Left renal pelvis (tissue), 4 donors: ENCODE measurements around the gene TMEM131. TPM values are rescaled to one million over a fixed set of nuclear protein-coding genes. Genes with fewer than 3 reads are reported as not detected.
"Not testable (repeated sequence)": the region's sequence is repeated elsewhere in the genome, so short reads cannot be mapped to it uniquely, and the experiment has no call there.

ENCODE experiments used
- DNase-seq, 4 donors: peaks; one replicate each; pipeline ENCODE4 v3.0.0-alpha.2; 2013; ENCODE audit warnings: low read depth in 4 of 4, low spot score in 3 of 4
- polyA plus RNA-seq, 4 donors: library from polyadenylated mRNA; unstranded; fragments of 120-200 nt; gene quantifications; one replicate each; pipeline ENCODE4 v1.2.1, GENCODE V29; 2013; ENCODE audit not compliant: insufficient read length in 4 of 4

Gene TMEM131
- polyA plus RNA-seq, 4 donors, result 46.5 to 52.6 (median 50.4) TPM

GRCh38 chr2:97871096-97871780 lies 124.5 kb downstream of the TMEM131 start:
- no peak for DNase-seq

GRCh38 chr2:97870396-97870843 lies 125.3 kb downstream of the TMEM131 start:
- DNase-seq, result no peak

DNA sequence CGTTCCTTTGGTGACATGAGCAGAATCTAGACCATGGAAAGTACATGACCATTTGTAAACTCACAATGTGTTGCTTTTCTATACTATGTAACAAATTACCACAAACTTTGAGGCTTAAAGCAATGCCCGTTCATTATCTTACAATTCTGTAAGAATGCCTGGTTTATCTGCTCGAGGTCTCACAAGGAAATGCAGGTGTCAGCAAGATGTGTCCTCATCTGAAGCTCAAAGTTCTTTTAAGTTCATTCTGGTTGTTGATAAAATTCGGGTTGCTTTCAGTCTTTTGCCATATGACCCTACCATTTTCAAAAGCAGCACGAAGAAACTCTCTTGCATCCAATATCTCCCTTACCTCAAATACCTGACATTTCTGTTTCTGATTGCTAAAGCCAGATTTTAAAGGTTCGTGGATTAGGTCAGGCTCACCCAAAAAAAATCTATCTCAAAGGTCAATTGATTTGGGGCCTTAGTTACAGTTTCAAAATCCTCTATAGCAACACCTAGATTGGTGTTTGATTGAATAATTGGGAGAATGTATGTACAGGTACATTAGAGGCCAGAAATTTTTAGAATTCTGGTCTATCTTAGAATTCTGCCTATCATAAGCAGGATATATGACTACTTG lies 125.9 kb downstream of the TMEM131 start:
- no peak for DNase-seq

DNA sequence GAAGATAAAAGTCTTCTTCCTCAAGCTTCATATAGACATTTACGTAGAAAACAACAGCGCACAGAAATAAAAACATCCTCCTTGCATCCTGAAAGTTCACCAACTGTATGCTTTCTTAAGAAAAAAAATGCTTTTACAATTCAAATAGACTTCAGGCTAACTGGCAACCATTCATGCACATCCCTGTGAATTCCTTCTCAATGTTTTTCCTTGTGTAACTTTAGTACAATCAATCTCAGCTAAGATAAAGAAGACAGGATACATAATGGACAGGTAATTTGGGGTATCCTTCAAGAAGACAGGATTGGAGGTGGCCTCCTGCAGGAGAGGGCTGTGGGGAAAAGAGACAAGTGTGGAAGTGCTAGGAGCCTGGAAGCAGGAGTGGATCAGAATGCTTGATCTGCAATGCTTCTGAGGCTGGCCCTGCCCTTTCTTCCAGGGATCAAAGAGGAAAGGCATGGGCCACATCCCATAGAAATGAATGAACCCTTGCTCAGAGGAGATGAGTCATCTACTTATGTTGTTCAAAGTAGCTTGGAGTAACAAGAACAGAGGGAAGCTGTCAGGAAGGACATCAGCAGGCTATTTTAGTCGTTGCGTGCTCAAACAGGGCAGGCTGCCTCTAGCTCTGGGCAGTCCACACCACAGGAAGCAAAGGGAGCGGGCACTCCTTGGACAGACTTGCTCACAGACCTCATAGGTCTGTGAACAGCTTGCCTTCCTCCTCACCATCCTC lies 126.6 kb downstream of the TMEM131 start:
- no peak for DNase-seq

DNA sequence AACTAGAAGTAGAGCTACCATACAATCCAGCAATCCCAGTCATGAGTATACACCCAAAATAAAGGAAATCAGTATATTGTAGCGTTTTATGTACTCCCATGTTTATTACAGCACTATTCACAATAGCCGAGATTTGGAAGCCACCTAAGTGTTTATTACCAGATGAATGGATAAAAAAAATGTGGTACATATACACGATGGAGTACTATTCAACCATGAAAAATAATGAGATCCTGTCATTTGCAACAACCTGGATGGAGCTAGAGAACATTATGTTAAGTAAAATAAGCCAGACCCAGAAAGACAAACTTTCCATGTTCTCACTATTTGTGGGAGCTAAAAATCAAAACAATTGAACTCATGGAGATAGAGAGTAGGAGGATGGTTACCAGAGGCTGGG lies 131.9 kb downstream of the TMEM131 start:
- DNase-seq, result no peak

DNA sequence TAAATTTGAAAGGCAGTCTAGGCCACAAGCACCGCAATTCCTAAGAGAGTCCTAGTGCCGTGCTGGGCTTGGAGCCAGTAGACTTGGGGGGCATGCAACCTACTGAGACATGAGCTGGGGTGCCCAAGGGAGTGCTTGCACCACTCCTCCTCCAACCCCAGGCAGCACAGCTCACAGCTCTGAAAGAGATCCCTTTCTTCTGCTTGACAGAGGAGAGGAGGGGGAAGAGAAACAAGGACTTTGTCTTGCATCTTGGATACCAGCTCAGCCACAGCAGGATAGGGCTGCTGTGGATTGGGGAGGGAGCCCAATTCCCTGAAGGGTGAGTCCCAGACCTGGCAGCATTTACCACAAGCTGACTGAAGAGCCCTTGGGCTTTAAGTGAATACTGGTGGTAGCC lies 134.6 kb downstream of the TMEM131 start:
- no peak for DNase-seq

DNA sequence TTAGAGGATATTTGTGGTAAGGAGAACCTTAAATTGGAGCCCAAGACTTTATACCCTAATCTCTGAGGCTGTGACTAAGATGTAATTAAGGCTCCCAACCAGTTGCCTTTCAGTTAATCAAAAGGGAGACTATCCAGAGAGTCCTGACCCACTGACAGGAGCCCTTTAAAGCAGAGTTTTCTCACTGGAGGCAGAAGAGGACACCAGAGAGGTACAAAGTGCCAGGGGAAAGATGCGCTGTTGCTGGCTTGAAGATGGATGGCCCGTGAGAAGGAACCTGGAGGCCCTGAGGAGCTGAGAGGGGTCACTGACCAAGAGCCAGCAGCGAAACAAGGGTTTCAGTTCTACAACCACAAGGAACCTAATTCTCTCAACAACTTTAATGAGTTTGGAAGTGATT lies 137.3 kb downstream of the TMEM131 start:
- DNase-seq, result no peak

DNA sequence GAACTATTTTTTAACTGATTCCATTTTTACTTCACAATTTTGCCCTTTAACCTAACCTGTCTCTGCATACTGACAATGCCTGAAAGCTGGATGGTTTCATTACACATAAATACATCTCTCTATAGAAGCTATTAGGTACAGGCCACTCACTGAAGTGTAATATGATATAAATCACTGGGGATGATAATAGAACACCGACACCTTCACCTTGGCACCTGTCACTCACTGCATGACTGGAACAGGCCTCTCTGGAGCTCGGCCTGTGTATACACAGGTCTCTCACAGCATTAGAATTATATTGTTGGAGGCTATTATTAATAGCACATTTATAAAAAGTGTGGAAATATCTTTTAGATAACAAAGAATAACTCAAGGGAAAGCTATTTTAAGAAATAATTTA lies 138.2 kb downstream of the TMEM131 start:
- DNase-seq, result no peak

- not testable (repeated sequence) for DNase-seq
These were observed 142.7 kb downstream of the TMEM131 start for GRCh38 chr2:97853057-97853456.

- no peak for DNase-seq
These were observed 144.6 kb downstream of the TMEM131 start for GRCh38 chr2:97851172-97851571.

- no peak for DNase-seq
These were observed 145.7 kb downstream of the TMEM131 start for GRCh38 chr2:97849881-97850528.

- no peak for DNase-seq
These were observed 147.4 kb downstream of the TMEM131 start for GRCh38 chr2:97848306-97848705.

DNA sequence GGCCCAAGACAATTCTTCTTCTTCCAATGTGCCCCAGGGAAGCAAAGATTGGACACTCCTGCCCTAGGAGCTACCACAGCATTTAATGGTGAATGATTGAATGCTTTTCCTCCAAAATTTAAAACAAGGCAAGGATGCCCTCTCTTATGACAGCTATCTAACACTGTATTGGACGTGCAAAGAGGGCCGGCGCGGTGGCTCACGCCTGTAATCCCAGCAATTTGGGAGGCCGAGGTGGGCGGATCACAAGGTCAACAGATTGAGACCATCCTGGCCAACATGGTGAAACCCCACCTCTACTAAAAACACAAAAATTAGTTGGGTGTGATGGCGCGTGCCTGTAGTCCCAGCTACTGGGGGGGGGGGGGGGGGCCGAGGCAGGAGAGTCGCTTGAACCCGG lies 149.0 kb downstream of the TMEM131 start:
- DNase-seq, result not testable (repeated sequence)

- DNase-seq, result no peak
These were observed 149.9 kb downstream of the TMEM131 start for GRCh38 chr2:97845818-97846217.

DNA sequence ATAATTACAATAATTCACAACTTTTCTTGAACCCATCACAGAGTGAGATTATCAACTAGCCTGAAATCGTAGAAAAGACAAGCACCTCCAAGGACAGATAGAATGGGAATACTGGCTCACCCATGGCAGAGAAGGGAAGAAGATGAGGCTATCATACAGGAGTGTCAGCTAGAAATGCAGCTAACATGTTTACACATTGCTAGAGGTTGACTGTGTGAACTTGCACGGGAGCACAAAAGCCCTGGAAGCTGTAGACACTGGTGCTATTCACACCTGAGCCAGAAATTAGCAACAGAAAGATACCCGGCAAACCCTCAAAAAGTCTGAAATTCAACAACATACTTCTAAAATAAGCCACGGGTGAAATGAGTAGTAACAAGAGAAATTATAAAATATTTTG lies 150.6 kb downstream of the TMEM131 start:
- DNase-seq, result no peak

GRCh38 chr2:97844311-97844859 lies 151.4 kb downstream of the TMEM131 start:
- no peak for DNase-seq

GRCh38 chr2:97840198-97840597 lies 155.6 kb downstream of the TMEM131 start:
- DNase-seq, result no peak

- DNase-seq, result no peak
These were observed 161.1 kb downstream of the TMEM131 start for GRCh38 chr2:97834610-97835009.

- no peak for DNase-seq
These were observed 164.6 kb downstream of the TMEM131 start for GRCh38 chr2:97831121-97831520.

GRCh38 chr2:97829255-97829654 lies 166.5 kb downstream of the TMEM131 start:
- DNase-seq, result not testable (repeated sequence)

DNA sequence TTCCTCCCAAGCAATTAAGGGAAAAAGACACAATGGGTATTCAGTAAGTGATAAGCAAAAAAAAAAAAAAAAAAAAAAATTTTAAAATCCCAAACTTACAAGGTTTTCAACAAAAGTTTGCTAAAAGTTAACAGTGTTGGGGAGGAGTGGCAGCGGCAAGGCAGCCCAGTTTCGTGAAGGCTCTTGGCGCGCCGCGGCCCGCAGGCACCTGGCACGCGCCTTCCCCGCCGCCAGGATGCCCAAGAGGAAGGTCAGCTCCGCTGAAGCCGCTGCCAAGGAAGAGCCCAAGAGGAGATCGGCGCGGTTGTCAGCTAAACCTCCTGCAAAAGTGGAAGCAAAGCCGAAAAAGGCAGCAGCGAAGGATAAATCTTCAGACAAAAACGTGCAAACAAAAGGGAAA lies 168.7 kb downstream of the TMEM131 start:
- DNase-seq, result not testable (repeated sequence)
